BLaER1 treated with 17β-estradiol and CSF1 and Interleukin-3, amounts not matched to agents 10 nM and 100 nM (cell line): ENCODE data around the gene LRRC14B.

Experiments
- H3K27ac ChIP-seq, 11 experiments: shearing (Covaris generic); formaldehyde crosslinking; 2 replicates each; pipeline ENCODE4 v1.8.1; 2022
- H3K27me3 ChIP-seq, 11 experiments: shearing (Covaris generic); formaldehyde crosslinking; 2 replicates each; pipeline ENCODE4 v1.8.1; 2022
- H3K36me3 ChIP-seq, 11 experiments: shearing (Covaris generic); formaldehyde crosslinking; 2 replicates each; pipeline ENCODE4 v1.8.1; 2022
- H3K4me1 ChIP-seq, 10 experiments: shearing (Covaris generic); formaldehyde crosslinking; 2 replicates each; pipeline ENCODE4 v1.8.1; 2022
- H3K4me2 ChIP-seq, 11 experiments: shearing (Covaris generic); formaldehyde crosslinking; 2 replicates each; pipeline ENCODE4 v1.8.1; 2022
- H3K4me3 ChIP-seq, 10 experiments: shearing (Covaris generic); formaldehyde crosslinking; 2 replicates each; pipeline ENCODE4 v1.8.1; 2022
- H3K9ac ChIP-seq, 11 experiments: shearing (Covaris generic); formaldehyde crosslinking; 2 replicates each; pipeline ENCODE4 v1.8.1; 2022
- H3K9me3 ChIP-seq, 11 experiments: shearing (Covaris generic); formaldehyde crosslinking; replicated peaks in 1 of 11; 2 replicates each; pipeline ENCODE4 v1.8.1; 2022
- H4K20me1 ChIP-seq, 11 experiments: shearing (Covaris generic); formaldehyde crosslinking; 2 replicates each; pipeline ENCODE4 v1.8.1; 2022
- Cebpa-rat ChIP-seq, 11 experiments: shearing (Covaris generic); IDR thresholded peaks; 2 replicates each; pipeline ENCODE4 v1.8.1; 2022

Gene LRRC14B

GRCh38 chr5:179401-179800 lies 11.9 kb upstream of the LRRC14B start:
- Histone ChIP-seq H3K27me3 (0 out of 22 replicates have a peak, but pooled peaks cover 0 to 3% (median 0%) of the 10 kb centered on the region in 11 experiments), H3K27ac (no peak overlapping the region)

GRCh38 chr5:180286-180918 lies 10.9 kb upstream of the LRRC14B start:
- Histone ChIP-seq H3K9ac (no peak overlapping the region), H3K4me1 (peaks cover 8 to 57% (median 27%) of the 10 kb centered on the region in 10 experiments), H3K4me2 (no peak overlapping the region), H3K4me3 (no peak overlapping the region), H3K27me3 (peaks cover 0 to 13% (median 0%) of the 10 kb centered on the region in 11 experiments; a peak in 4 of 22 replicates), H3K9me3 (no peaks in the 10 kb centered on the region), H3K27ac (no peak overlapping the region), H4K20me1 (no peaks in the 10 kb centered on the region), H3K36me3 (peaks cover 0 to 41% (median 27%) of the 10 kb centered on the region in 11 experiments; a peak in 14 of 22 replicates)
- no peak for TF ChIP-seq Cebpa-rat (IDR thresholded peaks at IDR 0.05)

More at GRCh38 chr5:179401-179800, 11.9 kb upstream of the LRRC14B start:
- no peak overlapping the region for H3K9ac ChIP-seq
- TF ChIP-seq Cebpa-rat (IDR thresholded peaks at IDR 0.05) = no peak
- peaks cover 8 to 57% (median 27%) of the 10 kb centered on the region in 10 experiments for H3K4me1 ChIP-seq
- H3K4me3 ChIP-seq = no peak overlapping the region
- peaks cover 0 to 41% (median 27%) of the 10 kb centered on the region in 11 experiments; a peak in 14 of 22 replicates for H3K36me3 ChIP-seq
- no peaks in the 10 kb centered on the region for H3K9me3 ChIP-seq
- no peaks in the 10 kb centered on the region; a peak in 2 of 22 replicates for H4K20me1 ChIP-seq
- H3K4me2 ChIP-seq = peak overlapping the region in 1 of 11 experiments; percentile 2; a peak in 1 of 22 replicates

- Histone ChIP-seq H3K4me1 (peaks cover 6 to 59% (median 29%) of the 10 kb centered on the region in 10 experiments), H3K9ac (no peak overlapping the region), H3K9me3 (no peaks in the 10 kb centered on the region), H3K4me2 (no peak overlapping the region), H3K36me3 (peaks cover 0 to 41% (median 27%) of the 10 kb centered on the region in 11 experiments; a peak in 14 of 22 replicates), H3K27me3 (peaks cover 0 to 21% (median 0%) of the 10 kb centered on the region in 11 experiments; a peak in 4 of 22 replicates), H3K4me3 (no peak overlapping the region), H3K27ac (no peak overlapping the region), H4K20me1 (no peaks in the 10 kb centered on the region)
- TF ChIP-seq Cebpa-rat (IDR thresholded peaks at IDR 0.05) = no peak
Measured at GRCh38 chr5:181160-181559, 10.1 kb upstream of the LRRC14B start.

- Histone ChIP-seq H4K20me1 (no peaks in the 10 kb centered on the region), H3K27me3 (peaks cover 0 to 25% (median 0%) of the 10 kb centered on the region in 11 experiments; a peak in 4 of 22 replicates), H3K36me3 (peaks cover 0 to 41% (median 27%) of the 10 kb centered on the region in 11 experiments; a peak in 14 of 22 replicates), H3K9me3 (no peaks in the 10 kb centered on the region), H3K4me3 (no peak overlapping the region), H3K9ac (no peak overlapping the region), H3K27ac (no peak overlapping the region), H3K4me1 (peaks cover 6 to 59% (median 29%) of the 10 kb centered on the region in 10 experiments), H3K4me2 (no peak overlapping the region)
- no peak for TF ChIP-seq Cebpa-rat (IDR thresholded peaks at IDR 0.05)
Measured at GRCh38 chr5:181566-181965, 9.7 kb upstream of the LRRC14B start.

GRCh38 chr5:182126-182525 lies 9.2 kb upstream of the LRRC14B start:
- H3K9me3 ChIP-seq = no peaks in the 10 kb centered on the region
- H4K20me1 ChIP-seq = no peaks in the 10 kb centered on the region
- peaks cover 5 to 59% (median 31%) of the 10 kb centered on the region in 10 experiments; a peak in 17 of 20 replicates for H3K4me1 ChIP-seq
- no peak overlapping the region for H3K4me2 ChIP-seq
- H3K9ac ChIP-seq = no peak overlapping the region
- no peak overlapping the region for H3K27ac ChIP-seq
- H3K36me3 ChIP-seq = peaks cover 0 to 41% (median 27%) of the 10 kb centered on the region in 11 experiments; a peak in 14 of 22 replicates
- TF ChIP-seq Cebpa-rat (IDR thresholded peaks at IDR 0.05) = no peak
- H3K27me3 ChIP-seq = peaks cover 0 to 28% (median 0%) of the 10 kb centered on the region in 11 experiments; a peak in 4 of 22 replicates
- H3K4me3 ChIP-seq = no peak overlapping the region

GRCh38 chr5:184471-184870 lies 6.8 kb upstream of the LRRC14B start:
- no peaks in the 10 kb centered on the region for H3K9me3 ChIP-seq
- peaks cover 0 to 36% (median 27%) of the 10 kb centered on the region in 11 experiments; a peak in 14 of 22 replicates for H3K36me3 ChIP-seq
- no peak for TF ChIP-seq Cebpa-rat (IDR thresholded peaks at IDR 0.05)

GRCh38 chr5:185095-186070 lies 5.9 kb upstream of the LRRC14B start:
- Histone ChIP-seq H3K4me1 (peaks cover 24 to 72% (median 61%) of the 10 kb centered on the region in 10 experiments), H4K20me1 (peaks cover 0 to 21% (median 0%) of the 10 kb centered on the region in 11 experiments; a peak in 2 of 22 replicates), H3K9ac (peak overlapping the region in 1 of 11 experiments; percentile 17; a peak in 1 of 22 replicates)

More at GRCh38 chr5:184471-184870, 6.8 kb upstream of the LRRC14B start:
- no peak overlapping the region for H3K27ac ChIP-seq
- H3K4me3 ChIP-seq = no peak overlapping the region
- H3K9ac ChIP-seq = no peak overlapping the region
- H3K4me2 ChIP-seq = peak overlapping the region in 6 of 11 experiments; percentile 87 to 100 (median 96); a peak in 12 of 22 replicates
- peaks cover 0 to 42% (median 0%) of the 10 kb centered on the region in 11 experiments; a peak in 4 of 22 replicates for H3K27me3 ChIP-seq
- H4K20me1 ChIP-seq = peaks cover 0 to 14% (median 0%) of the 10 kb centered on the region in 11 experiments; a peak in 2 of 22 replicates
- peaks cover 19 to 70% (median 54%) of the 10 kb centered on the region in 10 experiments; a peak in 19 of 20 replicates for H3K4me1 ChIP-seq

More at GRCh38 chr5:185095-186070, 5.9 kb upstream of the LRRC14B start:
- Histone ChIP-seq H3K4me3 (no peak overlapping the region), H3K9me3 (no peaks in the 10 kb centered on the region), H3K36me3 (peaks cover 0 to 31% (median 24%) of the 10 kb centered on the region in 11 experiments; a peak in 14 of 22 replicates), H3K27ac (peak overlapping the region in 3 of 11 experiments; percentile 49 to 70 (median 67); a peak in 3 of 22 replicates), H3K4me2 (peak overlapping the region in 9 of 11 experiments; percentile 56 to 100 (median 90); a peak in 18 of 22 replicates), H3K27me3 (peaks cover 0 to 51% (median 0%) of the 10 kb centered on the region in 11 experiments; a peak in 6 of 22 replicates)
- no peak for TF ChIP-seq Cebpa-rat (IDR thresholded peaks at IDR 0.05)
